Measurements from ENCODE around the gene STUB1.

The STUB1 gene

GRCh38 chr16:715477-716199 lies 35.4 kb downstream of the STUB1 start:
- no peak for TF ChIP-seq CTCF (IDR thresholded peaks at IDR 0.05; ENCODE audit: low read length, missing control alignments)
- H3K4me3 ChIP-seq (replicated peaks; ENCODE audit: low read depth, low read length): peak overlapping the region; percentile 54
- DNase-seq (ENCODE audit: low read depth): no peak

GRCh38 chr16:716200-716568 lies 36.0 kb downstream of the STUB1 start:
- DNase-seq (ENCODE audit: low read depth): peak; percentile 46
- TF ChIP-seq CTCF (IDR thresholded peaks at IDR 0.05; ENCODE audit: low read length, missing control alignments): no peak
- H3K4me3 ChIP-seq (replicated peaks; ENCODE audit: low read depth, low read length): peak overlapping the region; percentile 54

- DNase-seq (ENCODE audit: low read depth): no peak
- no peak overlapping the region for H3K4me3 ChIP-seq (replicated peaks; ENCODE audit: low read depth, low read length)
- no peak for TF ChIP-seq CTCF (IDR thresholded peaks at IDR 0.05; ENCODE audit: low read length, missing control alignments)
Observed at GRCh38 chr16:716768-717325, 36.6 kb downstream of the STUB1 start.

- H3K4me3 ChIP-seq (replicated peaks; ENCODE audit: low read depth, low read length): no peak overlapping the region
- DNase-seq (ENCODE audit: low read depth): no peak
- no peak for TF ChIP-seq CTCF (IDR thresholded peaks at IDR 0.05; ENCODE audit: low read length, missing control alignments)
Observed at GRCh38 chr16:717450-718245, 37.4 kb downstream of the STUB1 start.

- no peak overlapping the region for H3K4me3 ChIP-seq (replicated peaks; ENCODE audit: low read depth, low read length)
- DNase-seq (ENCODE audit: low read depth): no peak
Observed at GRCh38 chr16:718389-718788, 38.2 kb downstream of the STUB1 start.

GRCh38 chr16:718922-719321 lies 38.7 kb downstream of the STUB1 start:
- no peak overlapping the region for H3K4me3 ChIP-seq (replicated peaks; ENCODE audit: low read depth, low read length)
- no peak for TF ChIP-seq CTCF (IDR thresholded peaks at IDR 0.05; ENCODE audit: low read length, missing control alignments)
- DNase-seq (ENCODE audit: low read depth): no peak

More at GRCh38 chr16:718389-718788, 38.2 kb downstream of the STUB1 start:
- TF ChIP-seq CTCF (IDR thresholded peaks at IDR 0.05; ENCODE audit: low read length, missing control alignments): no peak
